A549 treated with AZD2906 at 1 μM for 4 hours (cell line): Measurements from ENCODE around the gene UTP15. TPM values are rescaled to one million over a fixed set of nuclear protein-coding genes. Genes with fewer than 3 reads are reported as not detected.

Source experiments
- total RNA-seq: library from RNA; stranded (reverse); fragments of 200-300 nt; extraction: Qiagen RNA extraction; gene quantifications from 5 replicates; pipeline ENCODE4 v1.2.3, GENCODE V29; 2022

The UTP15 gene, protein sequence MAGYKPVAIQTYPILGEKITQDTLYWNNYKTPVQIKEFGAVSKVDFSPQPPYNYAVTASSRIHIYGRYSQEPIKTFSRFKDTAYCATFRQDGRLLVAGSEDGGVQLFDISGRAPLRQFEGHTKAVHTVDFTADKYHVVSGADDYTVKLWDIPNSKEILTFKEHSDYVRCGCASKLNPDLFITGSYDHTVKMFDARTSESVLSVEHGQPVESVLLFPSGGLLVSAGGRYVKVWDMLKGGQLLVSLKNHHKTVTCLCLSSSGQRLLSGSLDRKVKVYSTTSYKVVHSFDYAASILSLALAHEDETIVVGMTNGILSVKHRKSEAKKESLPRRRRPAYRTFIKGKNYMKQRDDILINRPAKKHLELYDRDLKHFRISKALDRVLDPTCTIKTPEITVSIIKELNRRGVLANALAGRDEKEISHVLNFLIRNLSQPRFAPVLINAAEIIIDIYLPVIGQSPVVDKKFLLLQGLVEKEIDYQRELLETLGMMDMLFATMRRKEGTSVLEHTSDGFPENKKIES
- 17.9 to 21.8 TPM (median 18.5 TPM) in 5 replicates for total RNA-seq

DNA sequence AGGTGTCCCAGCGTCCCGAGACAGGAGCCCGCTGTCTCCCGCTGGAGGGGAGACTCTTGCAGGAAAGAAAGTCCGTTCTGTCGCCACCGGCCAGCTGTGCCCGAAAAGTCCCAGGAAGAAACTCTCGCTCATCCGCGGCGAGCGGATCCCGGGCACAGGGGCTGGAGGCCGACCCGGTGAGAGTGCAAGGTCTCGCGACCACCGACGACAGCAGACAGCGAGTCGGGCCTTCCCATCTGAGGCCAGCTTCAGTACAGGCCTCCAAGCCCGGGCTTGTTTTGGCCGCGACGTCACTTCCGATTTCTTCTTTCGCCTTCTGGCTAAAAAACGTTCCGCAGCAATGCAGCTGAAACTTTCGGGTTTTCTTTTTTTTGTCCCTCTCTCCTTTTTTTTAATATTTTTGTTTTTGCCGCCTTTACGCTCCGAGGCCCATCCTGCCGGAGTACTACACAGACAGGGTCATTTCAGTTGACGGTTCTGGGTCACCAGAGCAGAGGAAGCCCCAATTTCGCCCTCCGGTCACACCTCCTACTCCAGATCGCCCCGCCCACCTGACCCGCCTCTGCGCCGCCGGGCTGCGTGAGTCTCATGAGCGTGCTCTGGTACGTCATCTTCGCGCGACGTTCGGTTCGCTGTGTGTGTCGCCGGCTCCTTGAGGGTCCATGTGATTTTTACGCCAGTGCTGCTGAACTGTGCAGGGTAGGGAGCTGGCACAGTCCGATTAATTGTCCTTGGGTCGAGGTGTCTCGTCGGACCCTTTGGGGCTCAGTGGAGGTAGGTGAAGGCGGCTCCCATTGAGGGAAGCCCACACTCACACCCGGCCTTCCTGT lies at the start of gene UTP15, which contains the start of gene ANKRA2:
TSS of gene UTP15 (plus strand) at position 605 of the 830 bp plus-strand sequence. CDS start 1,602 bp downstream, outside the sequence.
TSS of gene ANKRA2 (minus strand) at position 501 of the 830 bp plus-strand sequence. CDS start 2,758 bp downstream, outside the sequence.

DNA sequence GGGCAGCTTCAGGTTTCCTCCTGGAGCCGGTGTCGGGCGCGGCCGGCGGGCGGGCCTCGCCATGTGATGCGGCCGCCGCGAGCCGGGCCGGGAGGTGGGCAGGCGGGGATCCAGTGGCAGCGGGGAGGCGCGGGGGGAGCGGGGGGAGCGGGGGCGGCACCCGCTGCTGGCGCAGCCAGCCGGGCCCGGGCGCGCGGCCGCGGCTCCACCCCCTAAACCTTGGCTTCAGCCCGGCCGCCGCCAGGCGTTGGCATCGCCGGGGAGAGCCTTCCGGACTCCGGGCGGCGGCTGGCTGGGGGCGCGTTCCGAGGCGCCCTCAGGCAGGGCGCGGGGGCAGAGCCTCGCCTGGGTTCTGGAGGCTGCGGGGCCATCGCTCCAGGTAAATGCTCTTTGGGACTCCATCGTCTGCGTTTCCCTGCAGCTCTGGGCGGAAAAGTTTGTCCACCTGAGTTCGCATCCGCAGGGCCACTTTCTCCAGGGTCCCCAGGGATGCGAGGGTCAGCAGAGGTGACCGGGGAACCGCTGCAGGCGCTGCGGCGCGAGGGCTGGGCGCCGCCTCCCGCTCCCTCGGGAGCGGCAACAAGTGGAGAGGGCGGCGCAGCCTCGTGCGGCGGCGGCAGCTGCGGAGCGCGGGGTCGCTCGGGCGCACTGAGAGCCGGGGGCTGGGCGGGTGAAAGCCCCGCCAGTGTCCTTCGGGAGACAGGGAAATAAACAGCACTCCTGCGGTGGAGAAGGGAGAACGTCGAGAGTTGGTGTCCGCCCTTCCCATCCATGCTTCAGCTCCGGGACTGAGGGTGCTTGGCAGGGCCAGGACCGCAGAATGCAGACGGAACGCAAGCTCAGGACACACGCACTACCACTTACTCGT lies 60.6 kb downstream of the UTP15 start, which contains the start of gene ARHGEF28:
TSS of gene ARHGEF28 (plus strand) at position 253 of the 868 bp plus-strand sequence. CDS start 58,656 bp downstream, outside the sequence.

Other genes with a start within 250 kb of the UTP15 start
- gene FOXD1, start 117.0 kb upstream of the UTP15 start, total RNA-seq: 12.2 to 19.4 TPM (median 17.7 TPM) in 5 replicates
- 1,061 to 1,200 TPM (median 1,081 TPM) in 5 replicates for gene BTF3, start 67.3 kb upstream of the UTP15 start, total RNA-seq
- 10.1 to 12.6 TPM (median 11.8 TPM) in 5 replicates for gene ANKRA2, start 104 bp upstream of the UTP15 start, total RNA-seq
- 10.5 to 12.0 TPM (median 11.4 TPM) in 5 replicates for gene ARHGEF28, start 60.5 kb downstream of the UTP15 start, total RNA-seq